ENCODE measurements around the gene SYT13.

SYT13 gene

DNA sequence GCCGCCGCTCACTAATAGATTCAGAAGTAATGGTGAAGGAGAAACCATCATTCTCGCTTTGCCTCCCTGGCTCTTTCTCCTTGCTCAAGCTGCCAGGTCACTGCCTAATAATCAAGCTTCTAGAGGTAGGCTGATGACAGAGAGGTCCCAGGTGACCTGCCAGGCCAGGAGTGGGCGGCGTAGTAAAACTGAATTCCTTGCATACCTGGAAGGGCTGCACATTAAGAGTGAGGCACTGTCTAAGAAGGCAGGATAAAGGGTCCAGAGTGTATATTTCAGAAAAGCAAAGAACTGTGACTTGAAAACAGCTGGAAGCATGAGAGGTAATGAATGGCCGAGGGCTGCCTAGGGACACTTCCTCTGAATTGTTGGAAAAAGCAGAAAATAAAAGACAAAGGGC lies 4.1 kb downstream of the SYT13 start:
- TF ChIP-seq ESRRG (CRISPR knock-in tag; IDR thresholded peaks at IDR 0.05): no peak
- TF ChIP-seq, protein P1, sequence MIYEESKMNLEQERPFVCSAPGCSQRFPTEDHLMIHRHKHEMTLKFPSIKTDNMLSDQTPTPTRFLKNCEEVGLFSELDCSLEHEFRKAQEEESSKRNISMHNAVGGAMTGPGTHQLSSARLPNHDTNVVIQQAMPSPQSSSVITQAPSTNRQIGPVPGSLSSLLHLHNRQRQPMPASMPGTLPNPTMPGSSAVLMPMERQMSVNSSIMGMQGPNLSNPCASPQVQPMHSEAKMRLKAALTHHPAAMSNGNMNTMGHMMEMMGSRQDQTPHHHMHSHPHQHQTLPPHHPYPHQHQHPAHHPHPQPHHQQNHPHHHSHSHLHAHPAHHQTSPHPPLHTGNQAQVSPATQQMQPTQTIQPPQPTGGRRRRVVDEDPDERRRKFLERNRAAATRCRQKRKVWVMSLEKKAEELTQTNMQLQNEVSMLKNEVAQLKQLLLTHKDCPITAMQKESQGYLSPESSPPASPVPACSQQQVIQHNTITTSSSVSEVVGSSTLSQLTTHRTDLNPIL (CRISPR knock-in tag; IDR thresholded peaks at IDR 0.05; ENCODE audit: low read depth): no peak
- no peak for ATAC-seq

DNA sequence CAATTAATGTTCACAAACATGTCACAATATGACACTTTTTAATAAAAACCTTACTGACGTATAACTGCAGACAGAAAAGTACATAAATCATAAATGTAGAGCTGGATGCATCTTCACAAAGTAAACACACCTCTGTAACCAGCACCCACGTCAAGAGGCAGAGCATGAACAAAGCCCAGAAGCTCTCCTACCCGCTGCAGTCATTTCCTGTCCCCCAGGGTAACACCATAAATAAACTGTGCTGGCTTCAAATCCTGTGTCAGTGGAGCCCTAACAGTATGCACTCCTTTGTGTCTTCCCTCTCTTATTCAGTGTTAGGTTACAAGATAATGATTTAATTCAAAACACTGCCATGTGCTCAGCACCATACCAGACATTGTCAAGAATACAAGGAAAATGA lies 5.7 kb downstream of the SYT13 start:
- ATAC-seq: peak; percentile 22; the same call in 1 of the 3 replicates
- TF ChIP-seq SNAI2 (CRISPR knock-in tag; IDR thresholded peaks at IDR 0.05) (no peak), OSR1 (CRISPR knock-in tag; IDR thresholded peaks at IDR 0.05) (no peak), RARB (CRISPR knock-in tag; IDR thresholded peaks at IDR 0.05) (no peak), ZNF8 (CRISPR knock-in tag; IDR thresholded peaks at IDR 0.05) (no peak), ZFP3 (CRISPR knock-in tag; IDR thresholded peaks at IDR 0.05) (no peak), ISL1 (CRISPR knock-in tag; IDR thresholded peaks at IDR 0.05) (no peak)

DNA sequence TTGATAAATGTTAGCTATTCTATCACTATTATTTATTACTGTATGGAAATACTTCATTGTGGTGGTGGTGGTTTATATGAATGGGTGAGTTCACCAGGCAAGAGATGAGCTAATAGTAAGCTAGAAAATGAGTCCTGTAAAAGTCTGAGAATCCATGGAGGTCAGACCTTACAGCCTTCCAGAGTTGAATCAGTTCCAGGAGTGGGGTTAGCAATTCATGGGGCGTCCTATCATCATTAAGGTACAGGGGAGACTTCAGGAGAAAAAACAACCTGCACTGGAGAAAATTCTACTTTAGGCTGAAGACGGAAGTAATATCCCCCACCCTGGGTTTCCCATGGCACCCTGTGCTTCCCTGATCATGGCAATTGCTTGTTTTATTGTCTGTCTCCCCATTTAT lies 6.5 kb downstream of the SYT13 start:
- TF ChIP-seq RARB (CRISPR knock-in tag; IDR thresholded peaks at IDR 0.05) (no peak), GLIS3 (CRISPR knock-in tag; IDR thresholded peaks at IDR 0.05) (no peak), ZNF565 (CRISPR knock-in tag; conservative IDR thresholded peaks at IDR 0.05; ENCODE audit: low read depth) (no peak), TOX (CRISPR knock-in tag; IDR thresholded peaks at IDR 0.05; ENCODE audit: borderline replicate concordance) (no peak), OSR1 (CRISPR knock-in tag; IDR thresholded peaks at IDR 0.05) (no peak), BACH2 (CRISPR knock-in tag; IDR thresholded peaks at IDR 0.05; ENCODE audit: borderline replicate concordance) (no peak), ZFP3 (CRISPR knock-in tag; IDR thresholded peaks at IDR 0.05) (no peak), TCF4 (CRISPR knock-in tag; IDR thresholded peaks at IDR 0.05; ENCODE audit: borderline replicate concordance) (no peak), ZNF8 (CRISPR knock-in tag; IDR thresholded peaks at IDR 0.05) (no peak), SNAI2 (CRISPR knock-in tag; IDR thresholded peaks at IDR 0.05) (no peak), ISL1 (CRISPR knock-in tag; IDR thresholded peaks at IDR 0.05) (no peak), ARNTL (CRISPR knock-in tag; IDR thresholded peaks at IDR 0.05; ENCODE audit: borderline replicate concordance, low read depth) (no peak), PPARA (CRISPR knock-in tag; IDR thresholded peaks at IDR 0.05; ENCODE audit: borderline replicate concordance) (no peak)
- TF ChIP-seq, protein P2, sequence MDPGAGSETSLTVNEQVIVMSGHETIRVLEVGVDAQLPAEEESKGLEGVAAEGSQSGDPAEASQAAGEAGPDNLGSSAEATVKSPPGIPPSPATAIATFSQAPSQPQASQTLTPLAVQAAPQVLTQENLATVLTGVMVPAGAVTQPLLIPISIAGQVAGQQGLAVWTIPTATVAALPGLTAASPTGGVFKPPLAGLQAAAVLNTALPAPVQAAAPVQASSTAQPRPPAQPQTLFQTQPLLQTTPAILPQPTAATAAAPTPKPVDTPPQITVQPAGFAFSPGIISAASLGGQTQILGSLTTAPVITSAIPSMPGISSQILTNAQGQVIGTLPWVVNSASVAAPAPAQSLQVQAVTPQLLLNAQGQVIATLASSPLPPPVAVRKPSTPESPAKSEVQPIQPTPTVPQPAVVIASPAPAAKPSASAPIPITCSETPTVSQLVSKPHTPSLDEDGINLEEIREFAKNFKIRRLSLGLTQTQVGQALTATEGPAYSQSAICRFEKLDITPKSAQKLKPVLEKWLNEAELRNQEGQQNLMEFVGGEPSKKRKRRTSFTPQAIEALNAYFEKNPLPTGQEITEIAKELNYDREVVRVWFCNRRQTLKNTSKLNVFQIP (CRISPR knock-in tag; IDR thresholded peaks at IDR 0.05; ENCODE audit: borderline replicate concordance, low read depth): no peak
- TF ChIP-seq, protein P3, sequence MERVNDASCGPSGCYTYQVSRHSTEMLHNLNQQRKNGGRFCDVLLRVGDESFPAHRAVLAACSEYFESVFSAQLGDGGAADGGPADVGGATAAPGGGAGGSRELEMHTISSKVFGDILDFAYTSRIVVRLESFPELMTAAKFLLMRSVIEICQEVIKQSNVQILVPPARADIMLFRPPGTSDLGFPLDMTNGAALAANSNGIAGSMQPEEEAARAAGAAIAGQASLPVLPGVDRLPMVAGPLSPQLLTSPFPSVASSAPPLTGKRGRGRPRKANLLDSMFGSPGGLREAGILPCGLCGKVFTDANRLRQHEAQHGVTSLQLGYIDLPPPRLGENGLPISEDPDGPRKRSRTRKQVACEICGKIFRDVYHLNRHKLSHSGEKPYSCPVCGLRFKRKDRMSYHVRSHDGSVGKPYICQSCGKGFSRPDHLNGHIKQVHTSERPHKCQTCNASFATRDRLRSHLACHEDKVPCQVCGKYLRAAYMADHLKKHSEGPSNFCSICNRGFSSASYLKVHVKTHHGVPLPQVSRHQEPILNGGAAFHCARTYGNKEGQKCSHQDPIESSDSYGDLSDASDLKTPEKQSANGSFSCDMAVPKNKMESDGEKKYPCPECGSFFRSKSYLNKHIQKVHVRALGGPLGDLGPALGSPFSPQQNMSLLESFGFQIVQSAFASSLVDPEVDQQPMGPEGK (CRISPR knock-in tag; IDR thresholded peaks at IDR 0.05; ENCODE audit: borderline replicate concordance): no peak
- TF ChIP-seq, protein P4, sequence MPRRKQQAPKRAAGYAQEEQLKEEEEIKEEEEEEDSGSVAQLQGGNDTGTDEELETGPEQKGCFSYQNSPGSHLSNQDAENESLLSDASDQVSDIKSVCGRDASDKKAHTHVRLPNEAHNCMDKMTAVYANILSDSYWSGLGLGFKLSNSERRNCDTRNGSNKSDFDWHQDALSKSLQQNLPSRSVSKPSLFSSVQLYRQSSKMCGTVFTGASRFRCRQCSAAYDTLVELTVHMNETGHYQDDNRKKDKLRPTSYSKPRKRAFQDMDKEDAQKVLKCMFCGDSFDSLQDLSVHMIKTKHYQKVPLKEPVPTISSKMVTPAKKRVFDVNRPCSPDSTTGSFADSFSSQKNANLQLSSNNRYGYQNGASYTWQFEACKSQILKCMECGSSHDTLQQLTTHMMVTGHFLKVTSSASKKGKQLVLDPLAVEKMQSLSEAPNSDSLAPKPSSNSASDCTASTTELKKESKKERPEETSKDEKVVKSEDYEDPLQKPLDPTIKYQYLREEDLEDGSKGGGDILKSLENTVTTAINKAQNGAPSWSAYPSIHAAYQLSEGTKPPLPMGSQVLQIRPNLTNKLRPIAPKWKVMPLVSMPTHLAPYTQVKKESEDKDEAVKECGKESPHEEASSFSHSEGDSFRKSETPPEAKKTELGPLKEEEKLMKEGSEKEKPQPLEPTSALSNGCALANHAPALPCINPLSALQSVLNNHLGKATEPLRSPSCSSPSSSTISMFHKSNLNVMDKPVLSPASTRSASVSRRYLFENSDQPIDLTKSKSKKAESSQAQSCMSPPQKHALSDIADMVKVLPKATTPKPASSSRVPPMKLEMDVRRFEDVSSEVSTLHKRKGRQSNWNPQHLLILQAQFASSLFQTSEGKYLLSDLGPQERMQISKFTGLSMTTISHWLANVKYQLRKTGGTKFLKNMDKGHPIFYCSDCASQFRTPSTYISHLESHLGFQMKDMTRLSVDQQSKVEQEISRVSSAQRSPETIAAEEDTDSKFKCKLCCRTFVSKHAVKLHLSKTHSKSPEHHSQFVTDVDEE (CRISPR knock-in tag; IDR thresholded peaks at IDR 0.05): no peak
- TF ChIP-seq, protein P5, sequence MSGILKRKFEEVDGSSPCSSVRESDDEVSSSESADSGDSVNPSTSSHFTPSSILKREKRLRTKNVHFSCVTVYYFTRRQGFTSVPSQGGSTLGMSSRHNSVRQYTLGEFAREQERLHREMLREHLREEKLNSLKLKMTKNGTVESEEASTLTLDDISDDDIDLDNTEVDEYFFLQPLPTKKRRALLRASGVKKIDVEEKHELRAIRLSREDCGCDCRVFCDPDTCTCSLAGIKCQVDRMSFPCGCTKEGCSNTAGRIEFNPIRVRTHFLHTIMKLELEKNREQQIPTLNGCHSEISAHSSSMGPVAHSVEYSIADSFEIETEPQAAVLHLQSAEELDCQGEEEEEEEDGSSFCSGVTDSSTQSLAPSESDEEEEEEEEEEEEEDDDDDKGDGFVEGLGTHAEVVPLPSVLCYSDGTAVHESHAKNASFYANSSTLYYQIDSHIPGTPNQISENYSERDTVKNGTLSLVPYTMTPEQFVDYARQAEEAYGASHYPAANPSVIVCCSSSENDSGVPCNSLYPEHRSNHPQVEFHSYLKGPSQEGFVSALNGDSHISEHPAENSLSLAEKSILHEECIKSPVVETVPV (CRISPR knock-in tag; IDR thresholded peaks at IDR 0.05): no peak
- no peak for ATAC-seq

DNA sequence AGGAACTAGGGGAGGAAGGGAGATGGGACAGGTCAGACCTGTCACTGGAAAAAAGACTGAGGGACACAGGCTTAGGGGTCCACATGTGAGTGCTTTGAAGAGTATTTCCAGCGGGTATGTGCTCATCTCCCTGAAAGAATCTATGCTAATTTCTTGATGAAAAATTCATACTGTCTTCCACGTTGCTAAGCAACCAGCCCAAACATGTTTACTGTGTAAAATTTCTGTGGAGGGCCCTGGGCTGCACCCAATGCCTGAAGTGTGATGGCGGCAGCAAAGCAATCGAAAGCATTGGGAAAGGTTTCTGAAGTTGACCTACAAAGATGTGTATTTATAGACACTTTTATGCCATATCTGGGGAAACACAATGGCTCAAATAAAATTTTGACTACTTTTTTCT lies 7.4 kb downstream of the SYT13 start:
- ATAC-seq: no peak
- TF ChIP-seq TCF4 (CRISPR knock-in tag; IDR thresholded peaks at IDR 0.05; ENCODE audit: borderline replicate concordance): no peak
- TF ChIP-seq, protein P3 (CRISPR knock-in tag; IDR thresholded peaks at IDR 0.05; ENCODE audit: borderline replicate concordance): no peak
- no peak for TF ChIP-seq PPARA (CRISPR knock-in tag; IDR thresholded peaks at IDR 0.05; ENCODE audit: borderline replicate concordance)
- no peak for TF ChIP-seq ARNTL (CRISPR knock-in tag; IDR thresholded peaks at IDR 0.05; ENCODE audit: borderline replicate concordance, low read depth)
- TF ChIP-seq ZC3H10 (CRISPR knock-in tag; IDR thresholded peaks at IDR 0.05): no peak
- TF ChIP-seq, protein P4 (CRISPR knock-in tag; IDR thresholded peaks at IDR 0.05): no peak
- TF ChIP-seq, protein P1 (CRISPR knock-in tag; IDR thresholded peaks at IDR 0.05; ENCODE audit: low read depth): no peak

All from SK-N-SH treated with all-trans-retinoic acid at 6 μM for 48 hours (cell line).